Kidney glomerular epithelial cell (primary cell): ENCODE data around the gene POU2F3.

ENCODE experiments used
- DNase-seq: peaks from one replicate; lab custom pipeline; 2025; lab: John Stamatoyannopoulos, UW

Gene POU2F3

GRCh38 chr11:120239713-120240640, at the start of gene POU2F3:
Gene POU2F3, plus strand, starts transcription at chr11:120240140. Its CDS starts 204 bp downstream, at chr11:120240344.
- peak; percentile 0 for DNase-seq

- DNase-seq, result no peak
These were observed 48.9 kb upstream of the POU2F3 start for GRCh38 chr11:120191058-120191457.

- no peak for DNase-seq
These were observed 46.9 kb upstream of the POU2F3 start for GRCh38 chr11:120192831-120193625.

GRCh38 chr11:120194166-120194565, 45.8 kb upstream of the POU2F3 start:
- DNase-seq, result no peak

- DNase-seq, result no peak
These were observed 44.2 kb upstream of the POU2F3 start for GRCh38 chr11:120195601-120196320.

GRCh38 chr11:120196826-120197225, 43.1 kb upstream of the POU2F3 start:
- DNase-seq, result no peak

- DNase-seq, result no peak
These were observed 42.6 kb upstream of the POU2F3 start for GRCh38 chr11:120197251-120197891.

GRCh38 chr11:120197977-120198376, 42.0 kb upstream of the POU2F3 start:
- no peak for DNase-seq

GRCh38 chr11:120198403-120198786, 41.5 kb upstream of the POU2F3 start:
- no peak for DNase-seq

GRCh38 chr11:120198787-120199469, 41.0 kb upstream of the POU2F3 start:
- DNase-seq, result no peak

GRCh38 chr11:120199613-120200012, 40.3 kb upstream of the POU2F3 start:
- no peak for DNase-seq

GRCh38 chr11:120200677-120201076, 39.3 kb upstream of the POU2F3 start:
- DNase-seq, result no peak

GRCh38 chr11:120201653-120202052, 38.3 kb upstream of the POU2F3 start:
- no peak for DNase-seq

- DNase-seq, result no peak
These were observed 36.3 kb upstream of the POU2F3 start for GRCh38 chr11:120203626-120204025.

GRCh38 chr11:120205596-120206161, 34.3 kb upstream of the POU2F3 start:
- DNase-seq, result peak; percentile 67

GRCh38 chr11:120207512-120207911, 32.4 kb upstream of the POU2F3 start:
- no peak for DNase-seq

GRCh38 chr11:120208001-120208441, 31.9 kb upstream of the POU2F3 start:
- DNase-seq, result no peak

GRCh38 chr11:120208777-120209176, 31.2 kb upstream of the POU2F3 start:
- DNase-seq, result no peak

- no peak for DNase-seq
These were observed 30.0 kb upstream of the POU2F3 start for GRCh38 chr11:120209746-120210625.
